ENCODE measurements around the gene RANGAP1.

GRCh38 chr22:41288245-41288946, 2.4 kb upstream of the RANGAP1 start:
- TF ChIP-seq CTCF (IDR thresholded peaks at IDR 0.05; ENCODE audit: borderline replicate concordance, extremely low read depth, low read length, poor library complexity, severe bottlenecking) = no peak
- no peak for TF ChIP-seq EZH2 (IDR thresholded peaks at IDR 0.05; ENCODE audit: borderline replicate concordance, low read depth, low read length, severe bottlenecking)

Data from DND-41 (cell line).